Kidney (tissue), 14 donors: ENCODE results near the gene CAMTA1. TPM values are rescaled to one million over a fixed set of nuclear protein-coding genes. Genes with fewer than 3 reads are reported as not detected.

Source experiments
- DNase-seq, 5 donors: peaks; one replicate each; pipeline ENCODE4 v3.0.0-alpha.2; 2013 to 2020
- FAIRE-seq: peaks from 2 replicates; lab custom pipeline; 2012; peaks lifted over from hg19 to GRCh38; lab: Jason Lieb, UNC
- H3K27ac ChIP-seq, 2 donors: one replicate each; pipeline ENCODE4 v1.7.0; 2013; ENCODE audit warnings: low read depth in 2 of 2, low read length in 2 of 2, inconsistent platforms in 1 of 2
- H3K27me3 ChIP-seq: one replicate; pipeline ENCODE4 v1.7.1; 2013; ENCODE audit warnings: low read length, inconsistent platforms; ENCODE audit not compliant: control insufficient read depth, insufficient read depth
- H3K36me3 ChIP-seq, 3 donors: one replicate each; pipeline versions ENCODE4 v1.7.0 to v1.7.1; 2013; ENCODE audit warnings: low read length in 3 of 3, control low read depth in 1 of 3, inconsistent platforms in 1 of 3; ENCODE audit not compliant: insufficient read depth in 3 of 3, control insufficient read depth in 2 of 3
- H3K4me1 ChIP-seq, 3 donors: one replicate each; pipeline versions ENCODE4 v1.7.0 to v1.7.1; 2013; ENCODE audit warnings: low read length in 3 of 3, inconsistent platforms in 1 of 3, low read depth in 1 of 3; ENCODE audit not compliant: control insufficient read depth in 2 of 3, insufficient read depth in 2 of 3
- H3K4me3 ChIP-seq, 3 donors: one replicate each; pipeline versions ENCODE4 v1.7.0 to v1.8.1; 2013; ENCODE audit warnings: low read length in 3 of 3, control low read depth in 1 of 3, inconsistent platforms in 1 of 3
- H3K9ac ChIP-seq, 3 donors: one replicate each; pipeline versions ENCODE4 v1.7.0 to v1.7.1; 2013; ENCODE audit warnings: low read length in 3 of 3, control low read depth in 1 of 3, inconsistent platforms in 1 of 3
- H3K9me3 ChIP-seq, 3 donors: one replicate each; pipeline versions ENCODE4 v1.7.0 to v1.7.1; 2013; ENCODE audit warnings: low read length in 3 of 3, control low read depth in 1 of 3, inconsistent platforms in 1 of 3; ENCODE audit not compliant: control insufficient read depth in 2 of 3, insufficient read depth in 1 of 3
- CTCF ChIP-seq: IDR thresholded peaks from 3 replicates; pipeline ENCODE4 v1.5.1; 2012; ENCODE audit warnings: mild to moderate bottlenecking, moderate library complexity, borderline replicate concordance; ENCODE audit not compliant: insufficient read depth; ENCODE audit errors: extremely low read depth
- intact Hi-C: fragments of 100-400 bp; cut with DNase I; formaldehyde crosslinking; loops from one replicate; pipeline ENCODE4 v1.11.1; 2022
- polyA plus RNA-seq: library from polyadenylated mRNA; stranded (reverse); fragments of 350-450 nt; fragmentation: Illumina TruSeq; extraction: RNeasy Lipid Tissue Mini Kit (QIAGEN cat#74804); gene quantifications from one replicate; pipeline ENCODE4 v1.2.3, GENCODE V29; 2014; ENCODE audit warnings: low read depth, low replicate concordance; ENCODE audit not compliant: insufficient read depth
- total RNA-seq: library from RNA; stranded (reverse); fragmentation: NEBNext Ultra II Directional; extraction: Animal tissue kit (Norgen Biotek cat#: 25700); gene quantifications from one replicate; pipeline ENCODE4 v1.2.1, GENCODE V29; 2021
- donor health status: control.
- donor health status: control.
- donor health status: control.
- donor health status: control.
- donor health status: control.
- donor health status: DM: yes; HTN: yes; CAD: no.
- donor health status: Normal renal cell carcinoma (clear cell type).

The CAMTA1 gene
- total and polyA plus RNA-seq, 2 donors from 2014 or later: 79.0 to 170 TPM

- FAIRE-seq: no peak
- H3K9ac ChIP-seq: no peak overlapping the region
- no peak for TF ChIP-seq CTCF
These were observed 715.8 kb downstream of the CAMTA1 start for GRCh38 chr1:7501084-7501491.

GRCh38 chr1:7501723-7502603 is 716.7 kb downstream of the CAMTA1 start:
- TF ChIP-seq CTCF: no peak
- no peak for DNase-seq
- Histone ChIP-seq H3K4me1 (peaks cover 0 to 3% (median 0%) of the 10 kb centered on the region in 3 donors), H3K27ac (no peak overlapping the region), H3K27me3 (no peaks in the 10 kb centered on the region), H3K4me3 (no peak overlapping the region), H3K9ac (no peak overlapping the region), H3K36me3 (peaks cover 0 to 2% (median 0%) of the 10 kb centered on the region in 3 donors), H3K9me3 (peaks cover 0 to 2% (median 0%) of the 10 kb centered on the region in 3 donors)
- intact Hi-C loops: no loop called here
- no peak for FAIRE-seq

More at GRCh38 chr1:7501084-7501491, 715.8 kb downstream of the CAMTA1 start:
- Histone ChIP-seq H3K9me3 (peaks cover 0 to 2% (median 0%) of the 10 kb centered on the region in 3 donors), H3K36me3 (peaks cover 0 to 2% (median 0%) of the 10 kb centered on the region in 3 donors), H3K27me3 (no peaks in the 10 kb centered on the region), H3K27ac (no peak overlapping the region), H3K4me3 (no peak overlapping the region), H3K4me1 (peaks cover 0 to 3% (median 0%) of the 10 kb centered on the region in 3 donors)
- DNase-seq: peak in 3 of 5 donors; percentile 46 to 72 (median 58)
- intact Hi-C loops: no loop called here

GRCh38 chr1:7503691-7504437 is 718.6 kb downstream of the CAMTA1 start:
- H3K4me3 ChIP-seq: no peak overlapping the region
- DNase-seq (no peak), FAIRE-seq (no peak)
- no peak overlapping the region for H3K9ac ChIP-seq
- no peak overlapping the region for H3K27ac ChIP-seq
- intact Hi-C loops: no loop called here
- H3K9me3 ChIP-seq: no peaks in the 10 kb centered on the region
- H3K27me3 ChIP-seq: no peaks in the 10 kb centered on the region
- no peaks in the 10 kb centered on the region for H3K36me3 ChIP-seq
- peaks cover 0 to 3% (median 0%) of the 10 kb centered on the region in 3 donors for H3K4me1 ChIP-seq
- TF ChIP-seq CTCF: no peak
